GM21367 (cell line): Measurements from ENCODE around the gene PCDHA1.
"Not testable (repeated sequence)": the region's sequence is repeated elsewhere in the genome, so short reads cannot be mapped to it uniquely, and the experiment has no call there.

Source experiments
- ATAC-seq: cut with Tn5 transposase; IDR thresholded peaks from one replicate; pipeline ENCODE4 v1.9.1; 2021; ENCODE audit not compliant: unreplicated experiment

Gene PCDHA1

DNA sequence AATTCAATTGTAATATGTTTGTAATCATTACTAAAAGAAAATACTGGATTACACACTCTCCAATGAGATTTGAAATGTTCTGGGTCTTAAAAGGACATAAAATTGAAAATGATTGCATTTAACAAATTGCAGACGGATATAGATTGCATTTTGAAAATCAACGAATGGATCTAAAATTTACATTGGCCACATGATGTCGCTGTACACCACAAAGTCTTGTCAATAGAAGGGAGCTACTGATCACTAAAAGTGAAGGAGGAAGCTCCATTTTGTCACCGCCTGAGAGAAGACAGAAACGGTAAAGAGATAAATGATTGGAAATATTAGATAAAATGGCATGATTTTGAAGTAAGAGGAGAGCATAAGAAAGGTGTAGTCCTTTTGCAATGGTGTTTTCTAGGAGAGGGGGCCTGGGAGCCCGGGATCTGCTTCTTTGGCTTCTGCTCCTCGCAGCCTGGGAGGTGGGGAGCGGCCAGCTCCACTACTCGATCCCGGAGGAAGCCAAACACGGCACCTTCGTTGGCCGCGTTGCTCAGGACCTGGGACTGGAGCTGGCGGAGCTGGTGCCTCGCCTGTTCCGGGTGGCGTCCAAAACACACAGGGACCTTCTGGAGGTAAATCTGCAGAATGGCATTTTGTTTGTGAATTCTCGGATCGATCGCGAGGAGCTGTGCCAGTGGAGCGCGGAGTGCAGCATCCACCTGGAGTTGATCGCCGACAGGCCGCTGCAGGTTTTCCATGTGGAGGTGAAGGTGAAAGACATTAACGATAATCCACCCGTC lies at the start of gene PCDHA1:
Gene PCDHA1 (plus strand): TSS at position 236 of the 782 bp plus-strand sequence.
- no peak for ATAC-seq

DNA sequence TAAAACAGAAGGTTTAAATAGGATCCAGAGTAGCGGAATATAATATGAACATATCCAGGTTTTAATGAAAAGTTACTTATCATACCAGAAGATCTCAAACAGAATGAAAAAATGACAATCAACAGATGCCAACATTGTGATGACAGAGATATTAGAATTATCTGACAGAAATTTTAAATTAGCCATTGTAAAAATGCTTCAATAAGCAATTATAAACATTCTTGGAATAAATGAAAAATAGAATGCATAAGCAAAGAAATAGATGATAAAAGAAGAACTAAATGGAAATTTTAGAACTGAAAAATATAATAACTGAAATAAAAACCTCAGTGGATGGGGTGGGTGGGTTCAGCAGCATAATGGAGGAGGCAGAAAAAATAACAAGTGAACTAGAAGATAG lies 48.5 kb upstream of the PCDHA1 start:
- ATAC-seq = no peak

DNA sequence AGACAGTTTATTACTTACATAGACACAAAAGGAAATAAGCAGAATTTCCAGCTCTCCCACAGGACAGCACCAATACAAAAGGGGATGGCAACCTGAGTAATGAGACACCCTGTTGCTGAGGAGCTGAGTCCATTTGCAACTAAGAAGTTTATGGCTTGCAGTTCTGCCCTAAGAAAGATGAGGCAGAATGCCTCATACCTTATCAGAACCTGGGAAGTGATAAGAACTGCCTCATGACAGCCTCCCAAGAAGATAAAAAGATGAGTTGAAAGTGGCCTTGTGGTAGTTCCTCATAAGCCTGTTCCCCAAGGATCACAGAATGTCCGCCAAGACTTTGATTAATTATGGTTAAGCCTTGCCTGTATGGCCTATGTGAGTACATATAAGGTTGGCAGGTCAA lies 44.0 kb upstream of the PCDHA1 start:
- no peak for ATAC-seq

DNA sequence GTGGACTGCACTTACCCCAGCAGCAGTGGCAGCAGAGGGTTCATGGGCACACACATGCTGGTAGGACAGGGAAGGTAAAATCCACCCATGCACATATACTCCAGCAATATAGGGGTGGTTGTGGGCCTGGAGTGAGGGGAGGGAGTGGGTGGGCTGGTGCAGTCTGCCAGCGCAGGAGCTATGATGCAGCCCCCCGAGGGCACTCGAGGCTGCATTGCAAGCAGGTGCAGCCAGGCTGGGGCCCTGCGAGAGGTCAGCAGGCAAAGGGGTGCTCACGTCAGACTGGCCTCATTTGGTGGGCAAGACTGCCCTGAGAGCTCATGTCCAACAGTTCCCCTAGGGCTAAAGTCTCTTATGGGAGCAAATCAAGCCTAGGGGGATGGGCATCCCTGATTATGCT lies 32.4 kb upstream of the PCDHA1 start:
- ATAC-seq = no peak

DNA sequence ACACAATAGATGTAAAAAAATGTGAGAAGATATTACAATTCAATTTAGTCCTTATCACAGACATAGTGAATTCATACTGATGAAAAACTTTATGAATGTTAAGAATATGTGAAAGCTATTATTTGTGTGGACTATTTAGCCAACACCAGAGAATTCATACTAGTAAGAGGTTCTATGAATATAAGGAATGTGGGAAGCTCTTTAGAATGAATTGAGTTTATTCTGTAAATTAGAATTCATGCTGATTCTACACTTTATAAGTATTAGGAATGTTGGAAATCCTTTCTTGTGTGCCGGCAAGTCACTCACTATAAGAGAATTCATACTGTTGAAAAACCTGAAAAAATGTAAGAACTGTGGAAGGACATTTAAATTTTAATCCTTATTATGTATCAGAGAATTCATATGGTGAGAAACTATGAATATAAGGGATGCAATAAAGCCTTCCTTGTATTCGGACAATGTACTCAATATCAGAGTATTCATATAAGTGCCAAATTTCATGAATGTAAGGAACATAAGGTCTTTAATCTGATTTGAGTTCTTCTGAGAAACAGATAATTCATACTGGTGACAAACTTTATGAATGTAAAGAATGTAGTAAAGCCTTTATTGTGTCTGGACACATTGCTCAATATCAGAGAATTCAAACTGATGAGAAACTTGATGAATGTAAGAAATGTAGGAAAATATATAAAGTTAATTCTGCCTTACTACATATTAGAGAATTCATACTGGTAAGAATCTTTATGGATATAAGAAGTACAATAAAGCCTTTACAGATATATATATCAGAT lies 21.6 kb upstream of the PCDHA1 start:
- no peak for ATAC-seq

DNA sequence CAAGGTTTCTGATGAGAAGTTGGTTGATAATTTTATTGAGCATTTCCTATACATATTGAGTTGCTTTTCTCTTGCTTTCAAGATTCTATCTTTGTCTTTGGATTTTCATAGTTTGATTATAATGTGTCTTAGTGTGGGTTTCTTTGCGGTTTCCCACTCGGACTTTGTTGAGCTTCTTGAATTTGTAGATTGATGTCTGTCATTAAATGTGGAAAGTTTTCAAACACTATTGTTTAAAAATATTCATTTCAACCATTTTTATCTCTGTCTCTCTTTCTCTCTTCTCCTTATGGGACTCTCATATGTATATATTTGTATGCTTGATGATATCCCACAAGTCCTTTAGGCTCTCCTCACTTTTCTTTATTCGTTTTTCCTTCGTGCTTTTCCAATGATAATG lies 18.5 kb upstream of the PCDHA1 start:
- ATAC-seq = no peak

DNA sequence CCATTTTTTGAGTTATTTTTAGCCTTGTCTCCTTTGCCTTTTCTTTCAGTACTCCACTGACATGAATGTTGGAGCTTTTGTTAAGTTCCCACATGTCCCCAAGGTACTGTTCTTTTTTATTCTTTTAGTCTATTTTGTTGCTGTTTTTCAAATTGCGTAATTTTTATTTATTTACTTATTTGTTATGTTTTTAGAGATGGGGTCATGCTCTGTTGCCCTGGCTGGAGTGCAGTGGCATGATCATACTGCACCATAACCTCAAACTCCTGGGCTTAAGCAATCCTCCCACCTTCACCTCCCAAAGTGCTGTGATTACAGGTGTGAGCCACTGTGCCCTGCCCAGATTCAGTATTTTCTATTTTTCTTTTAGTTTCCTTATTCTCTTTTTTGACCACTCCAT lies 5.4 kb upstream of the PCDHA1 start:
- ATAC-seq = no peak

DNA sequence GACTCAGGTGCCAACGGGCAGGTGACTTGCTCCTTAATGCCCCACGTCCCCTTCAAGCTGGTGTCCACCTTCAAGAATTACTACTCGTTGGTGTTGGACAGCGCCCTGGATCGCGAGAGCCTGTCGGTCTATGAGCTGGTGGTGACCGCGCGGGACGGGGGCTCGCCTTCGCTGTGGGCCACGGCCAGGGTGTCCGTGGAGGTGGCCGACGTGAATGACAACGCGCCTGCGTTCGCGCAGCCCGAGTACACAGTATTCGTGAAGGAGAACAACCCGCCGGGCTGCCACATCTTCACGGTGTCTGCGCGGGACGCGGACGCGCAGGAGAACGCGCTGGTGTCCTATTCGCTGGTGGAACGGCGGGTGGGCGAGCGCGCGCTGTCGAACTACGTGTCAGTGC lies 1.5 kb downstream of the PCDHA1 start:
- not testable (repeated sequence) for ATAC-seq

DNA sequence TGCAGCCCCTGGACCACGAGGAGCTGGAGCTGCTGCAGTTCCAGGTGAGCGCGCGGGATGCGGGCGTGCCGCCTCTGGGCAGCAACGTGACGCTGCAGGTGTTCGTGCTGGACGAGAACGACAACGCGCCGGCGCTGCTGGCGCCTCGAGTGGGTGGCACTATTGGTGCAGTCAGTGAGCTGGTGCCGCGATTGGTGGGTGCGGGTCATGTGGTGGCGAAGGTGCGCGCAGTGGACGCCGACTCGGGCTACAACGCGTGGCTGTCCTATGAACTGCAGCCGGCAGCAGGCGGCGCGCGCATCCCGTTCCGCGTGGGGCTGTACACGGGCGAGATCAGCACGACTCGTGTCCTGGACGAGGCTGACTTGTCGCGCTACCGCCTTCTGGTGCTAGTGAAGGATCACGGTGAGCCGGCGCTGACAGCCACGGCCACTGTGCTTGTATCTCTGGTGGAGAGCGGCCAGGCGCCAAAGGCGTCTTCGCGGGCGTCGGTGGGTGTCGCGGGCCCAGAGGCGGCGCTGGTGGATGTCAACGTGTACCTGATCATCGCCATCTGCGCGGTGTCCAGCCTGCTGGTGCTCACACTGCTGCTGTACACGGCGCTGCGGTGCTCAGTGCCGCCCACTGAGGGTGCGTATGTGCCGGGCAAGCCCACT lies 2.0 kb downstream of the PCDHA1 start:
- not testable (repeated sequence) for ATAC-seq

DNA sequence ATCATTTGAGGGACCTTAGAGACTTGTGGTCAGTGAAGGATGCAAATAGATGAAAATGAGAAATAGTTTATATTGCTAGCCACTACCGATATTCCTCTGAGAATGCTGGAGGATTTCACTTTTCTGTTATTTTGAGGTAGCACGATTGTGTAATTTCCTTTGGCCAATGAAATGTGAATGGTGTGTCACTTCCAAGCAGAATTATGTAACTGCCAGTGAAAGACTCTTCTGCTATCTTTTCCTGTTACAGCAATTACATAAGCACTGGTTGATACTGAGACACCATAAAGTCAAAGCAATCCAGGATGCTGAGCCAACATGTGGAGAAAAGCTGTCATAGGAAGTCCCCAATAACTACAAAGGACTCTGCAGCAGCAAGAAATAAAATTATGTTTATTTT lies 5.1 kb downstream of the PCDHA1 start:
- ATAC-seq = no peak

DNA sequence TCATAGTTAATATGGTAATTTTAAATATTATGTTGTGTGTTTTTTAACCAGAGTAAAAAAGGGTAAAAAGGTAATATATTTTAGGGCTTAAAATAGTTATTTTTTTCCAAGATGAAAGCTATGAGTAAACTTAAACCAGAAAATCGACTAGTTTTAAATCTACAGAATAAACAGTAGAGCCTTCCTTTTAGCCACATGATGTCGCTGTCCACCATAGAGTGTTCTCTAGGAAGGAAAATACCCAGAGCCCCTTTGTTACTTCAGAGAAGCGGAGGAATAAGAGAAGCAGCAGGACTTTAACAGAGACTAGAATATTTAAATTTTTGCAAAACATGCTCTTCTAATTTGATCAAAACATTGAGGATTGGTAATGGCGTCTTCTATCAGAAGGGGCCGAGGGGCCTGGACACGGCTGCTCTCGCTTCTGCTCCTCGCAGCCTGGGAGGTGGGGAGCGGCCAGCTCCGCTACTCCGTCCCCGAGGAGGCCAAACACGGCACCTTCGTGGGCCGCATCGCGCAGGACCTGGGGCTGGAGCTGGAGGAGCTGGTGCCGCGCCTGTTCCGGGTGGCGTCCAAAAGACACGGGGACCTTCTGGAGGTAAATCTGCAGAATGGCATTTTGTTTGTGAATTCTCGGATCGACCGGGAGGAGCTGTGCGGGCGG lies 8.8 kb downstream of the PCDHA1 start, which contains the start of gene PCDHA2:
Gene PCDHA2 (plus strand): TSS at position 258 of the 664 bp plus-strand sequence.
- no peak for ATAC-seq

DNA sequence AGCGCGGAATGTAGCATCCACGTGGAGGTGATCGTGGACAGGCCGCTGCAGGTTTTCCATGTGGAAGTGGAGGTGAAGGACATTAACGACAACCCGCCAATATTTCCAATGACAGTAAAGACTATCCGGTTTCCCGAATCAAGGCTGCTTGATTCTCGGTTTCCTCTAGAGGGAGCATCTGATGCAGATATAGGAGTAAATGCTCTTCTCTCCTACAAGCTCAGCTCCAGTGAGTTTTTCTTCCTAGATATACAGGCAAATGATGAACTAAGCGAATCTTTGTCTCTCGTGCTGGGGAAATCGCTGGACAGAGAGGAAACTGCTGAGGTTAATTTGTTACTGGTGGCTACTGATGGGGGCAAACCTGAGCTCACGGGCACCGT lies 9.3 kb downstream of the PCDHA1 start:
- no peak for ATAC-seq

DNA sequence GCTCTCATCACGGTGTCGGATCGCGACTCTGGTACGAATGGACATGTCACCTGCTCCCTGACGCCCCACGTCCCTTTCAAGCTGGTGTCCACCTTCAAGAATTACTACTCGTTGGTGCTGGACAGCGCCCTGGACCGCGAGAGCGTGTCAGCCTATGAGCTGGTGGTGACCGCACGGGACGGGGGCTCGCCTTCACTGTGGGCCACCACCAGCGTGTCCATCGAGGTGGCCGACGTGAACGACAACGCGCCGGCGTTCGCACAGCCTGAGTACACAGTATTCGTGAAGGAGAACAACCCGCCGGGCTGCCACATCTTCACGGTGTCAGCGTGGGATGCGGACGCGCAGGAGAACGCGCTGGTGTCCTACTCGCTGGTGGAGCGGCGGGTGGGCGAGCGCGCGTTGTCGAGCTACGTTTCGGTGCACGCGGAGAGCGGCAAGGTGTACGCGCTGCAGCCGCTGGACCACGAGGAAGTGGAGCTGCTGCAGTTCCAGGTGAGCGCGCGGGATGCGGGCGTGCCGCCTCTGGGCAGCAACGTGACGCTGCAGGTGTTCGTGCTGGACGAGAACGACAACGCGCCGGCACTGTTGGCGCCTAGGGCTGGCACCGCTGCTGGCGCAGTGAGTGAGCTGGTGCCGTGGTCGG lies 10.3 kb downstream of the PCDHA1 start:
- not testable (repeated sequence) for ATAC-seq

DNA sequence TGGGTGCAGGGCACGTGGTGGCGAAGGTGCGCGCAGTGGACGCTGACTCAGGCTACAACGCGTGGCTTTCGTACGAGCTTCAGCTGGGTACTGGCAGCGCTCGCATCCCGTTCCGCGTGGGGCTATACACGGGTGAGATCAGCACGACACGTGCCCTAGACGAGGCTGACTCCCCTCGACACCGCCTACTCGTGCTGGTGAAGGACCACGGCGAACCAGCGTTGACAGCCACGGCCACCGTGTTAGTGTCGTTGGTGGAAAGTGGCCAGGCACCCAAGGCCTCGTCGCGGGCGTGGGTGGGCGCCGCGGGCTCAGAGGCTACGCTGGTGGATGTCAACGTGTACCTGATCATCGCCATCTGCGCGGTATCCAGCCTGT lies 10.8 kb downstream of the PCDHA1 start:
- ATAC-seq = no peak

DNA sequence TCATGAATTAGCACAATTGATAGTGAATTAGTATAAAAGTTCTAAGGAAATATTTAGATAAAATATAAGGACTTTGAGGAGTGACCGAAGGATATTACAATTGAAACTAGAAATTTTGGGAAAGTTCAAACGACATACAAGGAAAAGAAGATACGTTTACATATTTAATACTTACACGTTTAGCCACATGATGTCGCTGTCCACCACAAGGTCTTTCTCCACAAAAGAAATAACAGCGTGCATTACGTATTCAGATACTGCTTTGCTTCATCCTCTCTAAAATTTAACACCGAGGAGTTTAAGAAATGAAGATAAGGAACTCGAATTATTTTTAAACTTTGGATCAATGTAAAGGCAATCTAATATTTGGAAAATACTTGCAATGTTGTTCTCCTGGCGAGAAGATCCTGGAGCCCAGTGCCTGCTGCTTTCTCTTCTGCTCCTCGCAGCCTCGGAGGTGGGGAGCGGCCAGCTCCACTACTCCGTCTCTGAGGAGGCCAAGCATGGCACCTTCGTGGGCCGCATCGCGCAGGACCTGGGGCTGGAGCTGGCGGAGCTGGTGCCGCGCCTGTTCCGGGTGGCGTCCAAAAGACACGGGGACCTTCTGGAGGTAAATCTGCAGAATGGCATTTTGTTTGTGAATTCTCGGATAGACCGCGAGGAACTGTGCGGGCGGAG lies 15.0 kb downstream of the PCDHA1 start, which contains the start of gene PCDHA3:
Gene PCDHA3 (plus strand): TSS at position 242 of the 678 bp plus-strand sequence.
- no peak for ATAC-seq

DNA sequence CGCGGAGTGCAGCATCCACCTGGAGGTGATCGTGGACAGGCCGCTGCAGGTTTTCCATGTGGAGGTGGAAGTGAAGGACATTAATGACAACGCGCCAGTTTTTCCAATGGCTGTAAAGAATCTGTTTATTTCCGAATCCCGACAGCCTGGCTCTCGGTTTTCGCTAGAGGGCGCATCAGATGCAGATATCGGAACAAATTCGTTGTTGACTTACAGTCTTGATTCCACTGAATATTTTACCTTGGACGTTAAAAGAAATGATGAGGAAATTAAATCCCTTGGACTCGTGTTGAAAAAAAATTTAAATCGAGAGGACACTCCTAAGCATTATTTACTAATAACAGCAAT lies 15.5 kb downstream of the PCDHA1 start:
- no peak for ATAC-seq

DNA sequence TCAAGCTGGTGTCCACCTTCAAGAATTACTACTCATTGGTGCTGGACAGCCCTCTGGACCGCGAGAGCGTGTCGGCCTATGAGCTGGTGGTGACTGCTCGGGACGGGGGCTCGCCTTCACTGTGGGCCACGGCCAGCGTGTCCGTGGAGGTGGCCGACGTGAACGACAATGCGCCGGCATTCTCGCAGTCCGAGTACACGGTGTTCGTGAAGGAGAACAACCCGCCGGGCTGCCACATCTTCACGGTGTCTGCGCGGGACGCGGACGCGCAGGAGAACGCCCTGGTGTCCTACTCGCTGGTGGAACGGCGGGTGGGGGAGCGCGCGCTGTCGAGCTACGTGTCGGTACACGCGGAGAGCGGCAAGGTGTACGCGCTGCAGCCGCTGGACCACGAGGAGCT lies 16.4 kb downstream of the PCDHA1 start:
- ATAC-seq = not testable (repeated sequence)

DNA sequence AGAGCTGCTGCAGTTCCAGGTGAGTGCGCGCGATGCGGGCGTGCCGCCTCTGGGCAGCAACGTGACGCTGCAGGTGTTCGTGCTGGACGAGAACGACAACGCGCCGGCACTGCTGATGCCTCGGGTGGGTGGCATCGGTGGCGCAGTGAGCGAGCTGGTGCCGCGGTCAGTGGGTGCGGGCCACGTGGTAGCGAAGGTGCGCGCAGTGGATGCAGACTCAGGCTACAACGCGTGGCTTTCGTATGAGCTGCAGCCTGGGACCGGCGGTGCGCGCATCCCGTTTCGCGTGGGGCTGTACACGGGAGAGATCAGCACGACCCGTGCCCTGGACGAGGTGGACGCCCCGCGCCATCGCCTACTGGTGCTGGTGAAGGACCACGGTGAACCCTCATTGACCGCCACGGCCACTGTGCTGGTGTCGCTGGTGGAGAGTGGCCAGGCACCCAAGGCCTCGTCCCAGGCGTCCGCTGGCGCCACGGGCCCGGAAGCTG lies 16.9 kb downstream of the PCDHA1 start:
- no peak for ATAC-seq

DNA sequence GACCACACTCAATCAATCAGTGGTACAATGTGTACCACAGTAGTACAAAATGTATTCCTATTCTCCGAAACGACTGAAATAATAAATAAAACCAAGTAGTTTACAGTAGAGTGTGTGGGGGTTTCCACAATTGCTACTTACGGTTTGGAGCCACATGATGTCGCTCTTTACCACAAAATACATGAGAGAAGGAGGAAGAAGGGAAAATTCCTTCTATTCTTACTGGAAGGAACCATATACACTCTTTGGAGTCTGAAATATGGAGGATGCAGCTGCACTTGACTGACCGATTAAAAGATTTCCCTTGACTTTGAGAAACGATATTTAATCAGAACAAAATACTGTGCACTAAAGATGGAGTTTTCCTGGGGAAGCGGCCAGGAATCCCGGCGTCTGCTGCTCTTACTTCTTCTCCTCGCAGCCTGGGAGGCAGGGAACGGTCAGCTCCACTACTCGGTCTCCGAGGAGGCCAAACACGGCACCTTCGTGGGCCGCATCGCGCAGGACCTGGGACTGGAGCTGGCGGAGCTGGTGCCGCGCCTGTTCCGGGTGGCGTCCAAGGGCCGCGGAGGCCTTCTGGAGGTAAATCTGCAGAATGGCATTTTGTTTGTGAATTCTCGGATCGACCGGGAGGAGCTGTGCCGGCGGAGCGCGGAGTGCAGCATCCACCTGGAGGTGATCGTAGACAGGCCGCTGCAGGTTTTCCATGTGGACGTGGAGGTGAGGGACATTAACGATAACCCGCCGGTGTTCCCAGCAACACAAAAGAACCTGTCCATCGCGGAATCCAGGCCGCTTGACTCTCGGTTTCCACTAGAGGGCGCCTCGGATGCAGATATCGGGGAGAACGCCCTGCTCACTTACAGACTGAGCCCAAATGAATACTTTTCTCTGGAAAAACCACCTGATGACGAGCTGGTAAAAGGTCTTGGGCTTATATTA lies 21.2 kb downstream of the PCDHA1 start, which contains the start of gene PCDHA4:
Gene PCDHA4 (plus strand): TSS at position 235 of the 942 bp plus-strand sequence.
- ATAC-seq = no peak
